ENCODE data around the gene IRF8.

The IRF8 gene

DNA sequence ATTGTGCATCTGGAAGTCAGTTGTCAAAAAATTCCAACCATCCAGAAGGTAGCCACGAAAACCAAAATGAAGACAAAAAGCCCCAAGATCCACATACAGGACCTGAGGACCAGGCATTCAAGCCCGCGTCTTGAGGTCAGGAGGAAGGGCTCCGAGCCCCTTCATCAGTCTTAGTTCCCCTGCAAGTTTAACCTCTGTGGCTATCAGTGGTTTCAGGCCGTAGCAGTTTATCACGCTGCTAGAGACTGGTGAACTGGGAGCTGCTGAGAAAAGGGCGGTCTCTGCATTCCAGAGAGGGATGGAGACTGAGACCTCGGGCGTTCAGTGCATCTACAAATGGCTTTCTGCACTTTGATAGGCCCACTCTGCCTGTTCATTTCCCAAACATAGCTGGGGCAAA is 70.6 kb downstream of the IRF8 start:
- POLR2A ChIA-PET (ENCODE audit: low non-redundant PET) = no interaction called here
- CTCF ChIA-PET = no interaction called here
- TF ChIP-seq, protein P1, sequence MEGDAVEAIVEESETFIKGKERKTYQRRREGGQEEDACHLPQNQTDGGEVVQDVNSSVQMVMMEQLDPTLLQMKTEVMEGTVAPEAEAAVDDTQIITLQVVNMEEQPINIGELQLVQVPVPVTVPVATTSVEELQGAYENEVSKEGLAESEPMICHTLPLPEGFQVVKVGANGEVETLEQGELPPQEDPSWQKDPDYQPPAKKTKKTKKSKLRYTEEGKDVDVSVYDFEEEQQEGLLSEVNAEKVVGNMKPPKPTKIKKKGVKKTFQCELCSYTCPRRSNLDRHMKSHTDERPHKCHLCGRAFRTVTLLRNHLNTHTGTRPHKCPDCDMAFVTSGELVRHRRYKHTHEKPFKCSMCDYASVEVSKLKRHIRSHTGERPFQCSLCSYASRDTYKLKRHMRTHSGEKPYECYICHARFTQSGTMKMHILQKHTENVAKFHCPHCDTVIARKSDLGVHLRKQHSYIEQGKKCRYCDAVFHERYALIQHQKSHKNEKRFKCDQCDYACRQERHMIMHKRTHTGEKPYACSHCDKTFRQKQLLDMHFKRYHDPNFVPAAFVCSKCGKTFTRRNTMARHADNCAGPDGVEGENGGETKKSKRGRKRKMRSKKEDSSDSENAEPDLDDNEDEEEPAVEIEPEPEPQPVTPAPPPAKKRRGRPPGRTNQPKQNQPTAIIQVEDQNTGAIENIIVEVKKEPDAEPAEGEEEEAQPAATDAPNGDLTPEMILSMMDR (conservative IDR thresholded peaks at IDR 0.05; ENCODE audit: low read depth) = no peak
- H3K27ac ChIP-seq = no peak overlapping the region
- DNase-seq (ENCODE audit: low spot score) = no peak

DNA sequence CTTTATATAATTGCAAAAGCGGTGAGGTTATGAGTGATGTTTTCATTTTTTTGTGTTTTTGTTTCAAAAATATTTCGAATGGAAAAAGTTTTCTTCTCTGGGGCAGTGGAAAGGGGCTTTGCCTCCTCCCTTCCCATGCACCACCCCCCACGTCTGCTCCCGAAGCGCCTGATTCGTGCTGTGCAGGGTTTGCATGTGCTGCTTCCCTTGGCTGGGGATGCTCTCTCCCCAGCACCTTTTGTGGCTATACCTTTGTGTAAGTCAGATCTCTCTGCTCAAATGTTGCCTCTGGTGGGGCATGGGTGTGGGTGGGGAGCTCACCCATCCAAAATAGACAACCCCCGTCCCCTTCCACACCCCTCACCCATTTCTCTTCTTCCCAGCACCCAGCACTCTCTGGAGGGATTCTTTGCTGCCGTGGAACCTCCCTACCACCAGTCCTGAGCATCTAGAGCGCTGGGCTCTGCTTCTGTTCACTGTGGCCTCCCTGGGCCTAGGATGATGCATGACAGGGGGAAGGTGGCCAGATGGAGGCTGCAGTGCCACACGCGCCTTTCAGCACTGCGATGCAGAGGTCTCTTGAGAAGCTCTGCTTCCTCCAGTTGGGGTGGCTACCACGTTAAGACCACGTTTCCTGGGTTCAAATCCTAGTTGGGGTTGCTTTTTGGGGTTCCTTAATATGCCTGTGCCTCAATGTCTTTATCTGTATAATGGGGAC is 71.2 kb downstream of the IRF8 start:
- CTCF ChIA-PET = interaction anchor here (1.4 kb wide), 1 partner anchor 547 kb away, joined by 3 read pairs; no protein-coding TSS in a partner anchor
- POLR2A ChIA-PET (ENCODE audit: low non-redundant PET) = no interaction called here

DNA sequence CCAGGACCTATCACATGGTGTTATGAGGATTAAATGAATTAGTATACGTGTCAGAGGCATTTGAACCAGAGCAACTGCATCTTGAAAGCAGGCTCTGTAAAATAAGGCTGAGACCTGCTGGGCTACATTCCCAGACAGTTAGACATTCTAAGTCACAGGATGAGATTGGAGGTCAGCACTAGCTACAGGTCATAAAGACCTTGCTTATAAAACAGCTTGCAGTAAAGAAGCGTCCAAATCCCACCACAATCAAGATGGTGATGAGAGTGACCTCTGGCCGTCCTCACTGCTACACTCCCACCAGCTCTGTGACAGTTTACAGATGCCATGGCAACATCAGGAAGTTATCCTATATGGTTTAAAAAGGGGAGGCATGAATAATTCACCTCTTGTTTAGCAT is 71.8 kb downstream of the IRF8 start:
- CTCF ChIA-PET = interaction anchor here (1.4 kb wide), 1 partner anchor 547 kb away, joined by 3 read pairs; no protein-coding TSS in a partner anchor
- TF ChIP-seq, protein P1 (conservative IDR thresholded peaks at IDR 0.05; ENCODE audit: low read depth) = no peak
- no peak overlapping the region for H3K27ac ChIP-seq
- no peak for DNase-seq (ENCODE audit: low spot score)
- POLR2A ChIA-PET (ENCODE audit: low non-redundant PET) = no interaction called here

More for the DNA sequence above, 71.2 kb downstream of the IRF8 start:
- TF ChIP-seq, protein P1 (conservative IDR thresholded peaks at IDR 0.05; ENCODE audit: low read depth) = no peak
- no peak overlapping the region for H3K27ac ChIP-seq
- no peak for DNase-seq (ENCODE audit: low spot score)
